Stimulated activated CD8-positive, alpha-beta memory T cell treated with anti-CD3 and anti-CD28 coated beads, Interleukin-7, amount 100 ng/mL, for 1 hour (primary cell): ENCODE data around the gene B3GAT3.
A peak's percentile ranks its signal among the peaks of the same experiment; 100 is the strongest.
"Not testable (repeated sequence)": the region's sequence is repeated elsewhere in the genome, so short reads cannot be mapped to it uniquely, and the experiment has no call there.

Experiments used
- DNase-seq, 2 donors: peaks; one replicate each; pipeline ENCODE4 v3.0.0-alpha.2; 2020; ENCODE audit warnings: low read depth in 2 of 2

B3GAT3 gene

DNA sequence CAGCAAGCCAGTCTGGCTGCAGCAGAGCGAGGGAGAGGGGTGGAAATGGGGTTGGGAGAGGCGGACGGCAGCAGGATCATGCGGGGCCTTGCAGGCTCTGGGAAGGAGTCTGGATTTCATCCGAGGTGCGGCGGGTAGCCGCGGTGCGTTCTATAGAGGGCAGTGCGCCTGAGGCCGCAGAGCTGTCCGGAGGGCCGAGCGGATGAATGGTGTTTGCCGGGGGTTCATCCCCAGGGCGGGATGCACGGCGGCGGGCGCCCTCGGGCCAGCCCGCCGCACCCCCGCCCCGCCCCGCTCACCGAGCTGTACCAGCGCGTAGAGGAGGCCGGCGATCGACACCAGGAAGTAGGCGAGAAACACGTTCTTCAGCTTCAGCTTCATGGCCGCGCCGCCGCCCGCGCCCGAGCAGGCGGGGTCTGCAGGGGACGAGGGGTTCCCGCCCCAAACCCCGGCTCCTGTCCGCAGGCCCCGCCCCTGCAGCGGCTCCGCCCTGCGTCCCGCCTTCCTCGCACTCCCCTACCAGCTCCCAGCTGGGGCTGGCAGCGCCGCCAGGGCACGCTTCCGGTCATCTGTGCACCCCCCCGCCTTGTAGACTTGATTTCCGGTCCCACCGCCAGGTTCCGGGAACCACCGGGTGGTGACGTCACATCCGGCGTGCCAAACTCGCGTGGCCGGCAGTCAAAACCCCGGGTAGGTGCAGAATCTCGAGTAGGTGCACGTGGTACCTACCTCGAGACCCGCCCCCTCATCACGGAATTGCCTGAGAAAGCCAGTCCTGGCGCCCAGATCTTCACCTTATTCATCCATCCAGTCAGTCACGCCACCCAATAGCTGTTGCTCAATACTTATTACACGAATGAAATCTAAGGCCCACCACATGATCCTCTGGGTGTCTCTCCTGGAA, at the start of gene B3GAT3:
B3GAT3 (minus strand) TSS at position 420 of the 904 bp plus-strand sequence; CDS start at position 381, 39 bp downstream.
- DNase-seq = peak; percentile 89 to 95

DNA sequence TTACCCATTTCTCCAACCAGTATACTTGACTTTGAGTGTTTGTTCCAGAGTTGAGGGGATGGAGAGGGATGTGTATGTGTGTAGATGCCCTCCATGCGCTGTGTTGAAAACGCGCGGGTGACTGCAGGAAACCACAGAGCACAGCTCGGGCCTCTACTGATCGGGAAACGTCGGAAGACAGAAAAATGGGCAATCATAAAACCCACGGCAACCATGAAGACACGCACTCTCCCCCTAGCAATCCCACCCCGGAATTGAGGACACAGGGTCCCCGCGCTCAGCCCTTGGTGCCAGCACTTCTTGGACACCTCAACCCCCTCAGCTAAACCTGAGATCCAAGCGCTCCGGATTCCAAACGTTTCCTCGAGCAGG, 49.4 kb upstream of the B3GAT3 start:
- DNase-seq = no peak

DNA sequence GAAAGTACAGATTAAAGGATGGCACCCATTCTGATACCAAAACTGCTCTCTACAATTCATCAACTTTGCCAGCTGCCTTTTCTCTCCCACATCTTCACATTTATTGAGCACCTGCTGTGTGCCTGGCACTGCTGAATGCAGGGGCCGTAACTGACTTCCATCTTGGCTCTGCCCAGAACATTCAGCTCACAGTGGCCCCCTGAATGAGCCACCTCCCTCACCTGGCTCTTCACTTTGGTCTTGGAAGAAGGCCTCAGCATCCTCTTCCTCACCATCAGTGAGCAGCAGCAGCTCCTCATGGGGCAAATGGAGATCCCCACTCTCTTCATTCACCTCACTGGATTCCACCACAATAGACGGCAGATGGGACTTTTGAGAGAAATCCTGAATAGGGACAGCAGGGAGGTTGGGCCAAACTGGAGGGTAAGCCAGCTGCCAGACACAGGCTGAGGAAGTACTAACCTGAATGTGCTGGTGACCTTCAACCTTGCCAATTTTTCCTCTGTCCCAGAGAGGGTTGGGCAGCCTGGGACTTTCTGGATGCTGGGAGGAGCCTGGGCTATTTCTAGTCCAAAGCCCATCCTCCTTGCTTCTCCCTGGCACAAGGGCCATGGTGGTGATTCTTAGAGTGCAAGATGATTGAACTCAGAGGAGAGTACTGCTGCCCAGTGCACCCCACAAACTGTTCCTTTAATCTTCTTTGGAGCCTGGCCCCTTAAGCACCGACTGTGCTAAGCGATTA, 47.8 kb upstream of the B3GAT3 start:
- DNase-seq = no peak

DNA sequence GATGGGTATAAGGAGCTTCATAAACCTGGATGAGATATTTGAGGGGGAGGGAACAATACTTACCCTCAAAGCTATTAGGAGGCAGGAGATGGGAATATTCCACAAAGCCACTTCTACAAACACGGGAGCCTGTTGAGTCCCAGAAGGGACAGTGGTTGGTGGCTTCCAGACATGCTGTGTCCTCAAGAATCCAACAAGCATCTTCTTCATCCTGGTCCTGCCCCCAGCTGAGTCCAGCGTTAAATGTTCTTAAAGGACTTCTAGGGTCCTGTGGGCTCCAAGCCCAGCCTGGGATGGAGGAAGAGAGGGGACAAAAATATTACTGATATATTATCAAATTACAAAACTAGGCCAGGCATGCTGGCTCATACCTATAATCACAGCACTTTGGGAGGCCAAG, 45.7 kb upstream of the B3GAT3 start:
- DNase-seq = no peak

DNA sequence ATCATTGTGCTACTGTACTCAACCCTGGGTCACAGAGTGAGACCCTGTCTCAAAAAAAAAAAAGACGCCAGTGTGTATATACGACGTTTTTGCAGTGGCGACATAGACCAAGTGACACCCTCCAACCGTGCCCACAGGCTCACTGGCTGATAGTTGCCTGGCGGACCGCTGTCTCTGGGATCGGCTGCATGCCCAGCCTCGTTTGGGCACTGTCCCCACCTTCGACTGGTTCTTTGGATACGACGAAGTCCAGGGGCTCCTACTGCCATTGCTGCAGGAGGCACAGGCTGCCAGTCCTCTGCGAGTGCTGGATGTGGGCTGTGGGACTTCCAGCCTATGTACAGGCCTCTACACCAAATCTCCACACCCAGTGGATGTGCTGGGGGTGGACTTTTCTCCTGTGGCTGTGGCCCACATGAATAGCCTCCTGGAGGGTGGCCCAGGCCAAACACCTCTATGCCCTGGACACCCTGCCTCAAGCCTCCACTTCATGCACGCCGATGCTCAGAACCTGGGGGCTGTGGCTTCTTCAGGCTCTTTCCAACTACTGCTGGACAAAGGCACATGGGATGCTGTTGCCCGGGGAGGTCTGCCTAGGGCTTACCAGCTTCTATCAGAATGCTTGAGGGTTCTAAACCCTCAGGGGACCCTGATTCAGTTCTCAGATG, 44.6 kb upstream of the B3GAT3 start:
- DNase-seq = no peak

DNA sequence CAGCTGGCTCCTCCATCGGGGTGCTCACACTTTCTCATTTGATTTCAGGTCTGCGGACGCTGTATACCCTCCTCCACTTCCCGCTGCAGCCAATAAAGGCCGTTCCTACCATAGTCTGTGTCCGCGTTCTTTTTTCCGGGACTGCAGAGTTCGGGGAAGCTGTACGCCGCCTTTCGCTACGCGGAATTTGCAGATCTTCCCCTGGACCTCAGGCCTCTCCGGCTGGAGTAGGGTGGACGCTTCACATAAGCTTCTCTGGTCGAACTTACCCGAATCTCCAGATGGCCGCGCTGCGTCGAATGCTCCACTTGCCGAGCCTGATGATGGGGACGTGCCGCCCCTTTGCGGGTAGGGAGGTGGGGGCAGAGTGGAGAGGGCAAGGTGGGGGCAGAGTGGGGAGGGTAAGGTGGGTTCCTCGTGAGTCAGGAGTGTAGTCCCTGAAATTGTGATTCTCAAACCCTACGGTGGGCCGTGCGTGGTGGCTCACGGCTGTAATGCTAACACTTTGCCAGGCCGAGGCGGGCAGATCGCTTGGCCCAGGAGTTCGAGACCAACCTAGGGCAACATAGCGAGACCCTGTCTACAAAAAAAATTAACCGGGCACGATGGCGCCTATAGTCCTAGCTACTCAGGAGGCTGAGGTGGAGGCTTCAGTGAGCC, 43.9 kb upstream of the B3GAT3 start:
- DNase-seq = peak in 1 of 2 donors; percentile 43

DNA sequence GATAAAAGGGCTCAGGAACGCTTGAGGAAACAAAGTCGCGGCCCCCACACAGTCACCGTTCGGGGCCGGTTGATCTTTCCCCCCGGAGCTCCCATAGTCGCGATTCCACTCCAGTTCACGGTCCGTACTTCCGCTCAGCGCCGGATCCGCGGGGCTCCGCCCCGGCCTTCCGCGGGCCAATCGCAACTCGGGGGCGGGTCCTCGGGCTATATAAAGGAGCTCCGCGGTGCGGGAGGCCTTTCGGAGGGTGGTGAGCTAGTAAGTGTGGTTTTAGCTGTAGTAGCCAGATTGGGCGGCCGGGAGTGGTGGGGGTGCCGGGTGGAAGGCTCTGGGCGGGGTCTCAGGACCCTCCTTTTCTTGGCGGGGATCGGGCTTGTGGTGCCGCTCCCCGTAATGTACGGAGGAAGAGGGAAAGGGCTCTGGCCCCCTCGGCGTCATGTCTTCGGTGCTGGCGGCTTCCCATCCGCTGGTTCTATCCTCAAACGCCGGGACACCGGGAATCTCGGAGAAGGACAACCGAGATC, 43.4 kb upstream of the B3GAT3 start, which contains the start of the genes C11orf98 and CSKMT:
C11orf98 (minus strand) TSS at position 136 of the 524 bp plus-strand sequence; CDS start at position 95, 41 bp downstream.
CSKMT (plus strand) TSS at position 238 of the 524 bp plus-strand sequence. CDS start 568 bp downstream, outside the sequence.
- DNase-seq = peak; percentile 89 to 94

DNA sequence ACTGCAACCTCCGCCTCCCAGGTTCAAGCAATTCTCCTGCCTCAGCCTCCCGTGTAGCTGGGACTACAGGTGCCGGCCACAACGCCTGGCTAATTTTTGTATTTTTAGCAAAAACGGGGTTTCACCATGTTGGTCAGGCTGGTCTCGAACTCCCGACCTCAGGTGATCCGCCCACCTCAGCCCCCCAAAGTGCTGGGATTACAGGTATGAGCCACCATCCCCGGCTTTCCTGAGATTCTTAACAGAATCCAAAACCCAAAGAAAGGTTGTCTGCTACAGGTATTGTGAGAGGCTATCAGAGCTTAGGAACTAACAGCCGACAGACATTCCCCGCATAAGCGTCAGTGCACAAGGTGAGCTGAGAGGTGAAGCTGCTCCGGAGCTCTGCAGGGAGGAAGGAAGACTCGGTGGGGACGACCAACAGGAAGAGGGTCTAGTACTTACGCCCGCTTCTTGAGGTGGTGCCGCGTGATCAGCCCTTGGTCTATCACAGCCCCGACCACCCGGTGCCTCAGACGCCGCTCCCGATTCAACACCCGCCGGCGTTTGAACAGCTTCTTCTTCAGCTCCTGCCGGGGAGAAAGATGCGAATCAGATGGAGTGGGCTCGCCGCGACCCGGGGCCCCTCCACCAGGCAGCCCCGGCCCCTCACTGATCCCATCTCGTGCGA, 42.8 kb upstream of the B3GAT3 start:
- DNase-seq = peak in 1 of 2 donors; percentile 23

DNA sequence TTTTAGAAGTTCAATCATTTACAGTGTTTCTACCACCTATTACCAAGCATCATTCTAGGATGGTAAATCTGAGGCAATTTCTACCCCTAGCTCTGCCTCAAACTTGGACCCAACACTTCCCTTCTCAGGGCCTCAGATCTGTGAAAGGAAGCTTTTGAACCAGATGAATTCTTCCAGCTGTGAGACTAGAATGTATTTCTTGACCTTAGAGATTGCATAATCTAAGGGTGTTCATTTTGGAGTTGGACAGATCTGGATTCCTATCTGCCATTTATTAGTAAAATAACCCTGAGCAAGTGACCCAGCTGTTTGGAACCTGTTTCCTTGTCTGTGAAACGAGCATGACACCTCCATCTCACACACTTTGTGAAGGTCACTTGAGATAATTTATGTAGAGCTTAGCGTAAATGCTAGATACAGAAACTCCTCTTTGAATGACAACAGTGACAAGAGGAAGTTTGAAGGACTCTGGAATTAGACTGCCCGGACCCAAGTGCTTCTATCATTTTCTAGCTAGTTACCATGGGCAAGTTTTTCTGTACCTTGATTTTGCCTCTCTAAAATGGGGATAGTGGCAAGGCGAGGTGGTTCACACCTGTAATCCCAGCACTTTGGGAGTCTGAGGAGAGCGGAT, 35.1 kb upstream of the B3GAT3 start:
- DNase-seq = no peak

DNA sequence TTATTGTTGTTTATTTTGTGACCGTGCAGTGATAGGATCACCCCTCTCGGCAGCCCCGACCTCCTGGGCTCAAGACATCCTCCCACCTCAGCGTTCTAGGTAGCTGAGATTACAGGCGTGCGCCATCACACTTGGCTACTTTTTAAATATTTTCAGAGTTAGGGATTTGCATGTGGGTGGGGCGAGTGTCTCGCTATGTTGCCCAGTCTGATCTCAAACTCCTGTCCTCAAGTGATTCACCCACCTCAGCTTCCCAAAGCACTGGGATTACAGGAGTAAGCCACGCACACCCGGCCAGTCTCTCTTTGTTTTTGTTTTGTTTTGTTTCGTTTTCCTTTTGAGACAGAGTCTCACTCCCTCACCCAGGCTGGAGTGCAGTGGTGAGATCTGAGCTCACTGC, 32.5 kb upstream of the B3GAT3 start:
- no peak for DNase-seq

DNA sequence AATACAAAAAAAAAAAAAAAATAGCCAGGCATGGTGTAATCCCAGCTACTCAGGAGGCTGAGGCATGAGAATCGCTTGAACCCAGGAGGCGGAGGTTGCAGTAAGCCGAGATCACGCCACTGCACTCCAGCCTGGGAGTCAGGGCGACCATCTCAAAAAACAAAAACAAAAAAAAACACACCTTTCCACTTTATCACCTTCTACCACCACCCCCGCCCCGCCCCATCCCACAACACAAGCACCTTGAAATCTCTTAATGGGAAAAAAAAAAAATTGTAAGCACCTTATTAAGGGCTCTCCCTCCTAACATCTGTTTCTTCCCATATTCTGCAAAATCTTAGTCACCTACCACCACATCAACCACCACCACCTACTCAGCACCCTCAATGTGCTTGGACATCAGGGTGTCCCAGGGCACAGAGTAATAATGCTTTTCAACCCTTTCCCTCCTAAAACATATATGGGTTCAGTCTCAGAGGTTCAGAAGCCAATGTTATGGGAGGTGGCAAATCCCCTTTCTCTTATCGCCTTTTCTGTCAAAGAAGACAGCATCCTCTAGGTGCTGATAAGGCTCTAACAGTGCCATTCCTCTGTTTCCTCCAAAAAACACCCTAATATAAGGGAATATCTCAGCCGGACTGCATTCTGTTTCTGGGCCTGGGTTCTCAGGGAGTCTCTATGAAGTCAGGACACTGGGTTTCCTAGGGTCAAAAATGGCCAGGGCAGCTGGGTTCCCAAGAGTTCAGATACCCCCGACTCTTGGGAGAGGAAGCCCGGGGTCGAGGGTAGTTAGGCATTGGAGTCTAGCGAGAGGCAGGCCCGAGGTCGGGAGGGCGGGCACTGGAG, 30.6 kb upstream of the B3GAT3 start:
- no peak for DNase-seq

DNA sequence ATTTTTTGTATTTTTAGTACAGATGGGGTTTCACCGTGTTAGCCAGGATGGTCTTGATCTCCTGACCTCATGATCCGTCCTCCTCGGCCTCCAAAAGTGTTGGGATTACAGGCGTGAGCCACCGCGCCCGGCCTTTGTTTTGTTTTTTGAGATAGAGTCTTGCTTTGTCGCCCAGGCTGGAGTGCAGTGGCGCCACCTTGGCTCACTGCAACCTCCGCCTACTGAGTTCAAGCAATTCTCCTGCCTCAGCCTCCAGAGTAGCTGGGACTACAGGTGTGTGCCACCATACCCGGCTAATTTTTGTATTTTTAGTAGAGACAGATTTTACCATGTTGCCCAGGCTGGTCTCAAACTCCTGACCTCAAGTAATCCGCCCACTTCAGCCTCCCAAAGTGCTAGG, 28.5 kb upstream of the B3GAT3 start:
- not testable (repeated sequence) for DNase-seq

DNA sequence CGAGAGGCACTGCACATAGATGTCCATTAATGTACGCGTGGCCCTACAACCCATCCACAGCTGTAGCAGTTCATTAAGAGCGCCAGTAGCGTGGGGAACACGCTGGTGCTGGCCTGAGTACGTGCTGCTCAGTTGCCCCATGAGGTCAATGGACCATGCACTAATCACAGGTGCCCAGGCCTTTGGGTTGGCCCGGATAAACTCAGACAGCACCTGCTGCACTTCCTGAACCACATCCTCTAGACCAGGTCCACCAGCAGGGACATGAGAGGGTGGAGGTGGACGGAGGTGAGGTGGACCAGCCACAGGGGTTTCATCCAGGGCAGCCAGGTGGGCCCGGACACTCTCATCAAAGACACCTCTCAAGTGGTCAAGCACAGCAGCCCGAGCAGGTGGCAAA, 27.7 kb upstream of the B3GAT3 start:
- no peak for DNase-seq

DNA sequence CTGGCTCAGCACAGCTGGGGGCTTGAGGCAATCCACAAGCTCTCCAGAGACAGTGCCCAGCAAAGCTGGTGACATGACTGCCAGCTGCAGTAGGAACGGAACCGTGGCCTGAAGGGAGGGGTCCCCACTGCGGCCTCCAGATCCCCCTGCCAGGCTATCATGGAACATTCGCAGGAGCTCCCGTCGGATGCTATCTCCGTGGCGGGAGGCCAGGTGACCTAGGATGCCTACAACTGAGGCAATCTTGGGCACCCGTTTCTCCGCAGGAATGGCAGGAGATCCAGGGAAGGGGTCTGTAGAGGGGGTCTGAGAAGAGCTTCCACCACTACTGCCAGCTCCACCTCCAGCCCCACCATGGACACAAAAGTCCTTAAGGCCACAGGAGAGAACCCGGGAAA, 27.2 kb upstream of the B3GAT3 start:
- DNase-seq = no peak

DNA sequence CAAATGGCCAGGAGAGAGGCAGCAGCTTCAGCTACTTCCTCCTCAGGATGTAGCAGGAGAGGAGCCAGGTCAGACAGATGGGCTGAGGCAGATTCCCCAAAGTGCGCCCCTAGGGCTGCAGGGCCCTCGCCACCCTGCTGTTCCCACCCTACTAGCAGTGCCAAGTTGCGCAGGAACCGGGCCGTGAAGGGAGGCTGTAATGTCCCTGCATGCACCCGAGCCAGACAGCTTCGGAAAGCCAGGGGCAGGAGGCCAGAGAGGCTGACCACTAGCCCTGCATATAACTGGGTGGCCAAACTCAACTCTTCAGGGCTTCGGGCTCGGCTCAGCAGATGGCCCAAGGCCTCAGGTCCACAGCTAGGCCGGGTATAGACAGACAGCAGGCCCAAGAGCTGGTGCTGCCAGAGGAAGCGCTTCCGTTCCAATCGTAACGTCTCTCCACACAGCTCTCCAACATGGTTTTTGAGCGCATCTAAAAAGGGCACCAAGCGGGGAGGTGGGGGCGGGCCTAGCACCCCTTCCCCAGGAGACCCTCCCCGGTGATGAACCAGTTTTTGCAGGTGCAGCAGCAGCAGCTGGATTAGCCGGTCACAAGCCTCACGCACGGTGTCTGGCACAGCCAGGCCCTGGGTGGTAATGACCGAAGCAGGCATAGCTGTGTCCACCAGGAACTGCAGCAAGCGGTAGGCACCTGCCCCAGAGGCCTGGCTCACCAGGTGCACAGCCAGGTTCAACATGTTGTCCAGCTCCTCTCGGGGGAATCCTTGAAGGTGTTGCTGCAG, 26.6 kb upstream of the B3GAT3 start:
- DNase-seq = no peak

DNA sequence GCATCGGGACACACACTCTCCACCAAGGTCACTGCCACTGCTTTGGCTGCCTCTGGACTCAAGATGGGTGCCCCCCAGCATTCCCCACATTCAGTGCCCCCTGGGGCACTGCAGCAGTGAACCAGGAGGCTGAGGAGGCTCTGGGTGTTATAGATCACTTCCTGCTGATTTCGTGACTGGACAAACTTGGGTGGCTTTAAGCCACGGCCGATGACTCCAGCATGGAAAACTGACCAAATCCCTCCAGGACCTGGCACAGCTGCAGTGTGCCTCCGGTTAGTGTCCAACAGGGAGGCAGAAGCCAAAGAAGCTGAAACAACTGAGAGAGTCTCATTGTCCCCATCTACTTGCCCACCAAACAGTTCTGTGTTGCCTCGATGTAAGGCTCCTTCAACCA, 25.8 kb upstream of the B3GAT3 start:
- no peak for DNase-seq

DNA sequence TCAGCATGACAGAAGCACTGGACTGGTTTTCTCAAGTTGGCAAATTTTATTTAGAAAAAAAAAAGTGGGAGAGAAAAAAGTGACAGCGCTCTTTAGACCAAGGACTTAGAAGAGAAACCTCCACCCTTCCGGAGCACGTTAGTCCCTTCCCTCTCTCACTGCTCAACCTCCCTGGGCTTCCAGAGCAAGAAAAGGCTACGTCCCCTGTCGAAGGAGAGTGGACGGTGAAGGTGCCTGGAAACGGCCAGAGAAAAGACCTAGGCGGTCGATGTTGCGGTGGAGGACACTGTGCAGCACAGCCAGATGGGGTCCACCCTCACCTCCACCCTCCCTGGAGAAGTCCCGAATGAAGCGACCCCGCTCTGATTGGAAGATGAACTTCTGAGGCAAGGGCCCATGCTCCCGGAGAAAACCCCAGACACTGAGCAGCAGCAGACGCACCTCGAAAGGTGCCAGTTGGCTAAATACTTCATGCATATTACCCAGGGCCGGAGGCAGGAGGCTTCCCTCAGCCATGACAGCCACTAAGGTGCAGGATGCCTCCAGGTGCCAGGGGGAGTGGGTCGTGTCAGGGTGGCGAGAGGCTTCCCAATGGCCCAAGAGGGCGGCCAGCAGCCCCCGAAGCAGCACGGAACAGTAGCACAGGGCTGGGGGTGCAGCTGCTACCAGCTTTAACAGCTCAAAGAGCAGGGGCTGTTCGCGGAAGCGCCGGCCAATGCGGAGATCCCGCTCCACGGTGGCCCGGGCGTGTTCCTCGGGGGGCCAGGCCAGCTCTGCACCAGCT, 25.2 kb upstream of the B3GAT3 start:
- no peak for DNase-seq
